Bronchial epithelial cell (primary cell): ENCODE data around the gene GCH1. TPM values are rescaled to one million over a fixed set of nuclear protein-coding genes. Genes with fewer than 3 reads are reported as not detected.
"Not testable (repeated sequence)": the region's sequence is repeated elsewhere in the genome, so short reads cannot be mapped to it uniquely, and the experiment has no call there.

Source experiments
- DNase-seq: peaks from one replicate; pipeline ENCODE4 v3.0.0-alpha.2; 2010; ENCODE audit warnings: low read depth
- FAIRE-seq: peaks from 2 replicates; lab custom pipeline; 2011; peaks lifted over from hg19 to GRCh38; lab: Jason Lieb, UNC
- H3K27me3 ChIP-seq: 2 replicates; pipeline ENCODE4 v1.5.1; 2011; ENCODE audit warnings: low read length; ENCODE audit not compliant: control insufficient read depth, insufficient read depth
- H3K36me3 ChIP-seq: 2 replicates; pipeline ENCODE4 v1.5.1; 2011; ENCODE audit warnings: low read length; ENCODE audit not compliant: control insufficient read depth, insufficient read depth
- H3K4me3 ChIP-seq: 2 replicates; pipeline ENCODE4 v1.5.1; 2011; ENCODE audit warnings: mild to moderate bottlenecking, low read depth, low read length, control low read depth
- CTCF ChIP-seq: IDR thresholded peaks from 2 replicates; pipeline ENCODE4 v1.5.1; 2011; ENCODE audit warnings: mild to moderate bottlenecking, moderate library complexity, low read length, control low read depth, inconsistent platforms; ENCODE audit not compliant: insufficient read depth, severe bottlenecking
- total RNA-seq: library from RNA; depleted of rRNA; stranded (reverse); fragments of >200 nt; gene quantifications from 2 replicates; pipeline ENCODE4 v1.2.1, GENCODE V29; 2014

The GCH1 gene
- total RNA-seq, 1 donor from 2014 or later, result 9.0 TPM

- no peak for TF ChIP-seq CTCF
- no peaks in the 10 kb centered on the region for H3K36me3 ChIP-seq
- no peak for DNase-seq
- FAIRE-seq, result no peak
- no peak overlapping the region for H3K4me3 ChIP-seq
- no peaks in the 10 kb centered on the region for H3K27me3 ChIP-seq
These were observed 16.7 kb upstream of the GCH1 start for GRCh38 chr14:54919330-54919729.

GRCh38 chr14:54918427-54918826, 15.8 kb upstream of the GCH1 start:
- no peak overlapping the region for H3K4me3 ChIP-seq
- DNase-seq (no peak), FAIRE-seq (no peak)
- TF ChIP-seq CTCF, result no peak
- H3K27me3 ChIP-seq, result no peaks in the 10 kb centered on the region
- H3K36me3 ChIP-seq, result no peaks in the 10 kb centered on the region

- Histone ChIP-seq H3K27me3 (no peaks in the 10 kb centered on the region), H3K36me3 (no peaks in the 10 kb centered on the region), H3K4me3 (no peak overlapping the region)
- no peak for TF ChIP-seq CTCF
- DNase-seq, result no peak
- FAIRE-seq, result no peak
These were observed 13.5 kb upstream of the GCH1 start for GRCh38 chr14:54916101-54916500.

GRCh38 chr14:54909817-54910558, 7.4 kb upstream of the GCH1 start:
- DNase-seq, result no peak

GRCh38 chr14:54908973-54909372, 6.3 kb upstream of the GCH1 start:
- FAIRE-seq, DNase-seq, H3K27me3 ChIP-seq, H3K4me3 ChIP-seq, H3K36me3 ChIP-seq: not testable (repeated sequence)

More at GRCh38 chr14:54909817-54910558, 7.4 kb upstream of the GCH1 start:
- Histone ChIP-seq H3K27me3 (no peaks in the 10 kb centered on the region), H3K36me3 (no peaks in the 10 kb centered on the region), H3K4me3 (no peak overlapping the region)
- FAIRE-seq, result no peak
- TF ChIP-seq CTCF, result no peak

GRCh38 chr14:54908190-54908589, 5.6 kb upstream of the GCH1 start:
- Histone ChIP-seq H3K4me3 (no peak overlapping the region), H3K36me3 (no peaks in the 10 kb centered on the region), H3K27me3 (no peaks in the 10 kb centered on the region)
- DNase-seq, result no peak
- no peak for TF ChIP-seq CTCF
- no peak for FAIRE-seq
